Epithelial cell of proximal tubule (primary cell): ENCODE measurements around the gene UNC5A. TPM values are rescaled to one million over a fixed set of nuclear protein-coding genes. Genes with fewer than 3 reads are reported as not detected.

Experiments
- DNase-seq: peaks from one replicate; pipeline ENCODE4 v3.0.0-alpha.2; 2011; ENCODE audit warnings: low read depth
- H3K4me3 ChIP-seq: 2 replicates; pipeline ENCODE4 v1.5.1; 2011; ENCODE audit warnings: low read depth, mild to moderate bottlenecking, low read length
- CTCF ChIP-seq: conservative IDR thresholded peaks from 2 replicates; pipeline ENCODE4 v1.5.1; 2012; ENCODE audit warnings: low read depth, mild to moderate bottlenecking, low read length
- total RNA-seq: library from RNA; depleted of rRNA; stranded (reverse); fragments of >200 nt; gene quantifications from 2 replicates; pipeline ENCODE4 v1.2.3, GENCODE V29; 2015

UNC5A gene
- total RNA-seq, 1 donor from 2014 or later = 1.2 TPM

DNA sequence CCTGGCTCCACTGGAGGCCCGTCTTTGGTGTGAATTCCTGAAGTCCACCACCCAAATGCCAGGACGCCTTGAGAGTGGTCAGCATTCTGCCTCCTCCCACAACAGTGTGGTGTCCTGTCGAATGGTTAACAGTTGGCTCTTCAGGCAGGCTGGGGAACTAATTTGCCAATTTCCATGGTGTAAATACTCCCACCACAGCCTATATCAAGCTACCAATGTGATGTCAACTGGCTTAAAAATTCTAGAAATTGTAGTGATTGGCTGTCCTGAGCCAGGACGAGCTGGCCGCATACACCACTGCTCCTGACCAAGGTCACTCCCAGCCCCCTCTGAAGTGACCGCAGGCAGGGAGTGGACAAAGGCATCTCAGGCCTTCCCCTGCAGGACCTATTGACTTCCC is 11.1 kb downstream of the UNC5A start:
- TF ChIP-seq CTCF = no peak
- no peak overlapping the region for H3K4me3 ChIP-seq
- no peak for DNase-seq

DNA sequence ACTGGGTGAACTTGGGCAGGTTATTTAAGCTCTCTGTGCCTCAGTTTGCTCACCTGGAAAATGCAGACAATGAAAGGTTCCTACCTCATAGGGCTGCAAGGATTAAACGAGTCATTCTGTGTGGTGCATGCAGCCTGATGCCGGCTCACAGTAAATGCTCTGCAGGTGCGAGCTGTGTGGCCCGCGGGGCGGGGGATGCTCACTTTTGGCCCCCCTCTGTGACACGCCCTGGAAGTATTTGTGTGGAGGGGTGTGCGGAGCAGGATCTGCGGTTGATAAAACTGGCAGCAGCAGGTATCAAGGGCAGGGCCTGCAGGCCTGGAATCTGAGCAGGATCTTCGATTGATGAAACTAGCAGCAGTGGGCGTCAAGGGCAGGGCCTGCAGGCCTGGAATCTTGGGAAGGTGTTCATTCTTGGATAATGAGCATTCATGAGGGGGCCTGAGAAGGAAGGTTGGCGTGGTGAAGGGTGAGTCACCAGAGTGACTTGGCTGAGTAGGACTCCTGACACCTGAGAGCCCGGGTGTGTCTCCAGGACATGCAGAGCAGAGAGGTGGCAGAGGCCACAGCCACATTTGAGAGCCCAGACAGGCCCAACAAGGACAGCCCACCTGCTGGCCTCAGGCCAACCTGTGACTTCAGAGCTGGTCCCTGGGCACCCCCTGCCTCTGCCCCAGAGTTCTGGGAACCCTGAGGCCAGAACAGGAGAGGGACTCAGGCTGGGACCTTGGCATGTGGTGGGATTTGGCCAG is 11.9 kb downstream of the UNC5A start:
- DNase-seq = no peak
- no peak overlapping the region for H3K4me3 ChIP-seq
- no peak for TF ChIP-seq CTCF

DNA sequence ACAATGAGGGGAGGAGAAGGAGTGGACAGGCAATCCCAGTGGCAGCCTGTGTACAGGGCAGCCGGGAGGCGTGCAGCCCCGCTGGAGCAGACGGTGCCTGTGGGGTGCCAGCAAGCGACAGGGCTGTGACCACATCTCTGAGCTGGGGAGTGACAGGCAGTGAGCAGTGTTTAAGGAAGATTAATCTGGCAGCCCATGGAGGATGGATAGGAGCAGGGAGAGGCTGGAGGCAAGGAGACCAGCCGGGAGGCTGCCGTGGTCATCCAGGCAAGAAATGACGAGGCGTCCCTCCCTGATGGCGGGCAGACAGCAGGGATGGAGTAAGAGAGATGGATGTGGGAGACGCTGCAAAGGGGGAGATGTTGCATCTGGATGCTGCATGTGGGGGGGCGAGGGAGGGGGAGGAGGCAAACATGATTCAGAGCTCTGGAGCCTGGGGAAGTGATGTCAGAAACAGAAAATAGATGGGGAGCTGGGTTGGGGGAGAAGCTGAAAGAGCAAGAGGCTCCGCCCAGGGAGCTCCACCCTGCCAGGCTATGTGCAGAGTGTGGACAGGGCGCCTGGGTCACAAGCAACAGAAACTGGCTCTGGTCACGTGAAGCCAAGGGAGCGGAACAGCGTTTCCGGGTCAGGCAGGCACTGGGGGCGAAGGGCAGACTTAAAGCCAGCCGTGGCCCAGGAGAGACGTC is 12.6 kb downstream of the UNC5A start:
- no peak for DNase-seq
- no peak overlapping the region for H3K4me3 ChIP-seq
- no peak for TF ChIP-seq CTCF

DNA sequence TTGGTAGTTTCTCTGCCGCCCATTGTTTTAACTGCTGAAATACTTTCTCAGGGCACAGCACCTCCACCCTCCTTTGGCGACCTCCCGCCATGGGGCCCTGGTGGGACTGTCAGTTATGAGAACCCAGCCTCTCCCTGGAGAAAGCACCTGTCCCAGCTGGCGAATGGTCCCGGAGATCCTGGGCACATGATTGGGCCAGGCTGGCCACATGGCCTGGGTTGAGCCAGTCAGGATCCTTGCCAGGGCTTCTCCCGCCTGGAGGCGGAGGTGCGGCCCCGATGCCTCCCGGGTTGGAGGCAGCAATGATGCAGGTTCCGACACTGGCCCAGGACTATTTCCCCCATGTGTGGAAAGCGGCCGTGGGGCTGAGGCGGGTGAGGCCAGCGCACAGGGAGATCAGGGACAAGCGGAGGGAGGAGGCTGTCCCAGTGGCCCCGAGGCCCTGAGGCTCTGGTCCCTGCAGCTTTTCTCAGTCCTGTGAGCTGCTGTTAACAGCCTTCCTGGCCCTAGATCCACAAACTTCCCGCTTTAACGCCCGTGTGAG is 13.6 kb downstream of the UNC5A start:
- no peak for TF ChIP-seq CTCF
- no peak overlapping the region for H3K4me3 ChIP-seq
- DNase-seq = no peak

GRCh38 chr5:176824604-176825003 is 14.2 kb downstream of the UNC5A start:
- TF ChIP-seq CTCF = no peak
- no peak for DNase-seq
- no peak overlapping the region for H3K4me3 ChIP-seq

DNA sequence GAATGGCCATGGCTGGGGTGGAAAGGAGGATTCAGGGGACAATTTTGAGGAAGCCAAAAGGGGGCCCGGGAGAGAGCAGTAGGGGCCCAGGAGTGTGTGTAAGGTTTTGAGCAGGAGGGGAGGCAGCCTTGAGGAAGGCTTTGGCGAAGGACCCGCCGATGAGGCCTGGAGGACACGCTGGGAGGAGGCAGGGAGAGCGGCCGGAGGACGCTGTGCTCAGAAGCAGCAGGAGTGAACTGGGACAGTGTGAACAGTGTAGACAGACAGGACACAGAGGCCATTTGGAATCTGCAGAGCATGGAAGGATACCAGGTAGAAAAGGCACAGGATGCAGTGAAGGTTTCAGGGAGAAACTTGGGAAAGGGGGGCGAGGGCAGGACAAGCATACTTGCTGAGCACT is 14.9 kb downstream of the UNC5A start:
- H3K4me3 ChIP-seq = no peak overlapping the region
- TF ChIP-seq CTCF = no peak
- no peak for DNase-seq
